Right lobe of liver (tissue), 6 donors: ENCODE results near the gene CLIC5. TPM values are rescaled to one million over a fixed set of nuclear protein-coding genes. Genes with fewer than 3 reads are reported as not detected.

ENCODE experiments used
- ATAC-seq, 4 donors: fragments of 200-7000 bp; cut with Tn5 transposase; one replicate each; pipeline ENCODE4 v1.9.1; 2020; ENCODE audit warnings: mild to moderate bottlenecking in 4 of 4, moderate library complexity in 4 of 4
- DNase-seq, 3 donors: peaks; one replicate each; pipeline ENCODE4 v3.0.0-alpha.2; 2020
- H3K27ac ChIP-seq, 3 donors: fragments of 200-600 bp; one replicate each; pipeline ENCODE4 v1.8.0; 2022
- H3K27me3 ChIP-seq, 2 donors: fragments of 200-600 bp; one replicate each; pipeline ENCODE4 v1.8.0; 2022
- H3K36me3 ChIP-seq, 4 donors: fragments of 200-600 bp; sonication (generic) in 1 of 4; one replicate each; pipeline versions ENCODE4 v1.5.1 to v1.8.0; 2017 to 2022; ENCODE audit warnings: control low read depth in 1 of 4
- H3K4me1 ChIP-seq, 4 donors: fragments of 200-600 bp; sonication (generic) in 1 of 4; one replicate each; pipeline versions ENCODE4 v1.5.1 to v1.8.0; 2017 to 2022; ENCODE audit warnings: control low read depth in 1 of 4
- H3K4me3 ChIP-seq, 3 donors: fragments of 200-600 bp; one replicate each; pipeline ENCODE4 v1.8.0; 2022
- H3K9me3 ChIP-seq, 4 donors: fragments of 200-600 bp; sonication (generic) in 1 of 4; one replicate each; pipeline versions ENCODE4 v1.5.1 to v1.8.0; 2017 to 2022; ENCODE audit warnings: control low read depth in 1 of 4
- CTCF ChIP-seq, 4 donors: fragments of 200-600 bp in 3 of 4; fragments of 450-650 bp in 1 of 4; IDR thresholded peaks; one replicate each; pipeline versions ENCODE4 v1.5.1 to v1.8.0; 2016 to 2022; ENCODE audit warnings: antibody characterized with exemption in 4 of 4, mild to moderate bottlenecking in 2 of 4
- POLR2A ChIP-seq: fragments of 450-650 bp; IDR thresholded peaks from one replicate; pipeline ENCODE4 v1.6.1; 2017; ENCODE audit warnings: antibody characterized with exemption, mild to moderate bottlenecking
- WGBS: methylation state at CpG from one replicate; pipeline ENCODE4 v1.1.6; 2018; ENCODE audit warnings: low coverage, low lambda C conversion rate; ENCODE audit not compliant: insufficient coverage; ENCODE audit errors: missing lambda C conversion rate; 5-methylcytosine and 5-hydroxymethylcytosine counted together
- intact Hi-C, 2 donors: fragments of 100-400 bp; cut with DNase I; formaldehyde crosslinking; loops; one replicate each; pipeline versions ENCODE4 v1.11.2 to v1.14.1; 2022
- total RNA-seq, 6 experiments: library from RNA; depleted of rRNA in 2 of 6; stranded (reverse); fragments of >200 nt in 2 of 6; fragmentation: NEBNext Ultra II Directional in 3 of 6; extraction: Animal tissue kit (Norgen Biotek cat#: 25700) in 3 of 6; gene quantifications; one replicate each; pipeline versions ENCODE4 v1.1.0 to v1.2.4, GENCODE V29; 2016 to 2023
- donor health status: DM: no; HTN: yes; CAD: no.
- donor health status: DM: no; HTN: no; CAD: no.
- donor health status: DM: no; HTN: no; CAD: no.
- donor health status: DM: no; HTN: yes; CAD: no.
- donor health status: DM: no; HTN: yes; CAD: no.

The CLIC5 gene
- total RNA-seq, 6 experiments from 2014 or later, result 0.18 to 0.42 (median 0.29) TPM

- no peak for DNase-seq
- Histone ChIP-seq H3K27me3 (no peaks in the 10 kb centered on the region), H3K36me3 (no peaks in the 10 kb centered on the region), H3K9me3 (no peaks in the 10 kb centered on the region), H3K4me3 (no peak overlapping the region), H3K4me1 (no peaks in the 10 kb centered on the region), H3K27ac (no peak overlapping the region)
- 100% methylated on average over 2 of the region's 2 CpGs for WGBS
- no peak for ATAC-seq
- TF ChIP-seq CTCF (IDR thresholded peaks at IDR 0.05), result no peak
- TF ChIP-seq POLR2A, result no peak
- intact Hi-C loops, result no loop called here
Measured at GRCh38 chr6:45882671-45883070, 133.0 kb downstream of the CLIC5 start.

GRCh38 chr6:45881705-45882467 is 133.8 kb downstream of the CLIC5 start:
- Histone ChIP-seq H3K36me3 (no peaks in the 10 kb centered on the region), H3K4me1 (no peaks in the 10 kb centered on the region), H3K4me3 (no peak overlapping the region), H3K27me3 (no peaks in the 10 kb centered on the region), H3K9me3 (no peaks in the 10 kb centered on the region), H3K27ac (no peak overlapping the region)
- DNase-seq (no peak), ATAC-seq (no peak)
- WGBS, result 48% methylated on average over 2 of the region's 3 CpGs
- no peak for TF ChIP-seq POLR2A
- no peak for TF ChIP-seq CTCF (IDR thresholded peaks at IDR 0.05)
- intact Hi-C loops, result no loop called here

- DNase-seq (no peak), ATAC-seq (no peak)
- H3K27me3 ChIP-seq, result no peaks in the 10 kb centered on the region
- no peak overlapping the region for H3K4me3 ChIP-seq
- TF ChIP-seq CTCF (IDR thresholded peaks at IDR 0.05), result no peak
- TF ChIP-seq POLR2A, result no peak
- intact Hi-C loops, result no loop called here
- no peaks in the 10 kb centered on the region for H3K9me3 ChIP-seq
- no peak overlapping the region for H3K27ac ChIP-seq
- H3K36me3 ChIP-seq, result no peaks in the 10 kb centered on the region
- H3K4me1 ChIP-seq, result no peaks in the 10 kb centered on the region
- WGBS, result 68% methylated on average over 6 of the region's 6 CpGs
Measured at GRCh38 chr6:45880676-45881075, 135.0 kb downstream of the CLIC5 start.

- H3K36me3 ChIP-seq, result no peaks in the 10 kb centered on the region
- intact Hi-C loops, result no loop called here
- H3K27ac ChIP-seq, result no peak overlapping the region
- no peaks in the 10 kb centered on the region for H3K9me3 ChIP-seq
- TF ChIP-seq CTCF (IDR thresholded peaks at IDR 0.05), result no peak
- no peak for TF ChIP-seq POLR2A
- WGBS, result 17% methylated on average over 1 of the region's 5 CpGs
- no peaks in the 10 kb centered on the region for H3K4me1 ChIP-seq
- no peak for DNase-seq
- H3K4me3 ChIP-seq, result no peak overlapping the region
- ATAC-seq, result no peak
- H3K27me3 ChIP-seq, result no peaks in the 10 kb centered on the region
Measured at GRCh38 chr6:45880159-45880558, 135.5 kb downstream of the CLIC5 start.
